Activated CD4-positive, alpha-beta T cell treated with anti-CD3 and anti-CD28 coated beads for 48 hours (primary cell): Measurements from ENCODE around the gene RBM39.
A peak's percentile ranks its signal among the peaks of the same experiment; 100 is the strongest.
"Not testable (repeated sequence)": the region's sequence is repeated elsewhere in the genome, so short reads cannot be mapped to it uniquely, and the experiment has no call there.

Source experiments
- DNase-seq: peaks from one replicate; pipeline ENCODE4 v3.0.0-alpha.2; 2020

RBM39 gene

GRCh38 chr20:35741892-35742740 is at the start of gene RBM39:
Gene RBM39 (minus strand): TSS chr20:35742260. CDS start chr20:35740874, 1,386 bp downstream.
- DNase-seq = peak; percentile 100

GRCh38 chr20:35791821-35792220 is 49.8 kb upstream of the RBM39 start:
- peak; percentile 22 for DNase-seq

- DNase-seq = no peak
These were observed 49.0 kb upstream of the RBM39 start for GRCh38 chr20:35791097-35791496.

- DNase-seq = no peak
These were observed 46.7 kb upstream of the RBM39 start for GRCh38 chr20:35788796-35789195.

- DNase-seq = not testable (repeated sequence)
These were observed 43.5 kb upstream of the RBM39 start for GRCh38 chr20:35785541-35785940.

GRCh38 chr20:35783811-35784210 is 41.8 kb upstream of the RBM39 start:
- not testable (repeated sequence) for DNase-seq

GRCh38 chr20:35776513-35777101 is 34.5 kb upstream of the RBM39 start:
- DNase-seq = no peak

- DNase-seq = no peak
These were observed 32.3 kb upstream of the RBM39 start for GRCh38 chr20:35774391-35774790.

- DNase-seq = peak; percentile 44
These were observed 31.2 kb upstream of the RBM39 start for GRCh38 chr20:35773154-35773751.

GRCh38 chr20:35772563-35773058 is 30.6 kb upstream of the RBM39 start:
- no peak for DNase-seq

GRCh38 chr20:35771689-35772562 is 29.9 kb upstream of the RBM39 start, which contains the start of gene PHF20:
Gene PHF20 (plus strand): TSS chr20:35772015. CDS start chr20:35801523, 29,508 bp downstream.
- DNase-seq = peak; percentile 100

- DNase-seq = no peak
These were observed 29.3 kb upstream of the RBM39 start for GRCh38 chr20:35771367-35771688.

- peak; percentile 72 for DNase-seq
These were observed 26.9 kb upstream of the RBM39 start for GRCh38 chr20:35768731-35769664.

- peak; percentile 57 for DNase-seq
These were observed 25.8 kb upstream of the RBM39 start for GRCh38 chr20:35767683-35768481.

GRCh38 chr20:35766843-35767242 is 24.8 kb upstream of the RBM39 start:
- DNase-seq = no peak

GRCh38 chr20:35764936-35765335 is 22.9 kb upstream of the RBM39 start:
- DNase-seq = not testable (repeated sequence)

GRCh38 chr20:35762461-35762860 is 20.4 kb upstream of the RBM39 start:
- no peak for DNase-seq

GRCh38 chr20:35761548-35761947 is 19.5 kb upstream of the RBM39 start:
- DNase-seq = not testable (repeated sequence)

GRCh38 chr20:35757098-35757705 is 15.1 kb upstream of the RBM39 start:
- DNase-seq = no peak

- DNase-seq = no peak
These were observed 14.3 kb upstream of the RBM39 start for GRCh38 chr20:35756404-35756803.
